GM23338 (cell line): Measurements from ENCODE around the gene OCIAD2. TPM values are rescaled to one million over a fixed set of nuclear protein-coding genes. Genes with fewer than 3 reads are reported as not detected.
"Not testable (repeated sequence)": the region's sequence is repeated elsewhere in the genome, so short reads cannot be mapped to it uniquely, and the experiment has no call there.

Experiments used
- ATAC-seq: fragments of 200-7000 bp; cut with Tn5 transposase; 3 replicates; pipeline ENCODE4 v1.9.1; 2020
- DNase-seq: peaks from one replicate; pipeline ENCODE4 v3.0.0-alpha.2; 2015; ENCODE audit warnings: low spot score
- H2AFZ ChIP-seq: fragments of 200-600 bp; sonication (generic); 2 replicates; pipeline ENCODE4 v1.8.0; 2016; ENCODE audit warnings: antibody characterized with exemption, mild to moderate bottlenecking, moderate library complexity
- H3F3A ChIP-seq: fragments of 200-600 bp; sonication (generic); replicated peaks from 2 replicates; pipeline ENCODE4 v1.8.0; 2017; ENCODE audit warnings: antibody characterized with exemption, mixed run types, low read depth
- H3K27ac ChIP-seq: fragments of 200-600 bp; sonication (generic); 2 replicates; pipeline ENCODE4 v1.6.1; 2016; ENCODE audit warnings: low read depth
- H3K27me3 ChIP-seq: fragments of 200-600 bp; sonication (generic); 2 replicates; pipeline ENCODE4 v1.8.0; 2016; ENCODE audit warnings: mild to moderate bottlenecking, mixed run types, moderate library complexity; ENCODE audit not compliant: insufficient read depth
- H3K36me3 ChIP-seq: fragments of 200-600 bp; sonication (generic); 2 replicates; pipeline ENCODE4 v1.8.0; 2016; ENCODE audit warnings: mild to moderate bottlenecking; ENCODE audit not compliant: insufficient read depth
- H3K4me1 ChIP-seq: fragments of 200-600 bp; sonication (generic); 2 replicates; pipeline ENCODE4 v1.8.0; 2016; ENCODE audit warnings: mild to moderate bottlenecking, moderate library complexity; ENCODE audit not compliant: insufficient read depth
- H3K4me2 ChIP-seq: fragments of 200-600 bp; sonication (generic); 2 replicates; pipeline ENCODE4 v1.7.1; 2017; ENCODE audit warnings: mixed run types
- H3K4me3 ChIP-seq: fragments of 200-600 bp; sonication (generic); 2 replicates; pipeline ENCODE4 v1.6.1; 2016; ENCODE audit warnings: mixed run types
- H3K79me2 ChIP-seq: fragments of 200-600 bp; sonication (generic); replicated peaks from 2 replicates; pipeline ENCODE4 v1.8.0; 2017; ENCODE audit warnings: mild to moderate bottlenecking; ENCODE audit not compliant: insufficient read depth
- H3K9me2 ChIP-seq: fragments of 200-600 bp; sonication (generic); 2 replicates; pipeline ENCODE4 v1.8.0; 2017; ENCODE audit not compliant: insufficient read depth
- H4K20me1 ChIP-seq: fragments of 200-600 bp; sonication (generic); replicated peaks from 2 replicates; pipeline ENCODE4 v1.8.0; 2017; ENCODE audit warnings: mild to moderate bottlenecking; ENCODE audit not compliant: insufficient read depth
- H3K27ac Mint-ChIP-seq: 2 replicates; pipeline ENCODE4 v1.8.0; 2020; ENCODE audit warnings: inconsistent platforms, mild to moderate bottlenecking, moderate library complexity, mixed read lengths
- H3K27me3 Mint-ChIP-seq: 3 replicates; pipeline ENCODE4 v1.8.0; 2022; ENCODE audit warnings: low read depth, mild to moderate bottlenecking, moderate library complexity, mixed read lengths, inconsistent platforms; ENCODE audit not compliant: insufficient read depth, poor library complexity
- H3K36me3 Mint-ChIP-seq: 3 replicates; pipeline ENCODE4 v1.8.0; 2021; ENCODE audit warnings: low read depth, mild to moderate bottlenecking, inconsistent platforms, moderate library complexity, mixed read lengths
- H3K4me1 Mint-ChIP-seq: 3 replicates; pipeline ENCODE4 v1.8.0; 2020; ENCODE audit warnings: mild to moderate bottlenecking, inconsistent platforms, mixed read lengths
- H3K4me3 Mint-ChIP-seq: 3 replicates; pipeline ENCODE4 v1.8.0; 2021; ENCODE audit warnings: moderate library complexity, mild to moderate bottlenecking, inconsistent platforms, mixed read lengths
- H3K9me3 Mint-ChIP-seq: 3 replicates; pipeline ENCODE4 v1.8.0; 2020; ENCODE audit warnings: moderate library complexity, mild to moderate bottlenecking, inconsistent platforms, mixed read lengths
- JUNB ChIP-seq: IDR thresholded peaks from one replicate; pipeline ENCODE4 v1.6.1; 2016; ENCODE audit warnings: antibody characterized with exemption; ENCODE audit not compliant: unreplicated experiment
- NANOG ChIP-seq: IDR thresholded peaks from 2 replicates; pipeline ENCODE4 v1.6.1; 2016; ENCODE audit warnings: antibody characterized with exemption, borderline replicate concordance
- POLR2AphosphoS5 ChIP-seq: IDR thresholded peaks from 2 replicates; pipeline ENCODE4 v1.6.1; 2016; ENCODE audit warnings: antibody characterized with exemption, low read depth
- STAT1 ChIP-seq: IDR thresholded peaks from one replicate; pipeline ENCODE4 v1.6.1; 2016; ENCODE audit warnings: antibody characterized with exemption; ENCODE audit not compliant: unreplicated experiment
- ZNF114 ChIP-seq: fragments of 250-450 bp; sonication (Bioruptor Pico); IDR thresholded peaks from 2 replicates; pipeline ENCODE4 v1.5.0; 2020; ENCODE audit warnings: mild to moderate bottlenecking, moderate library complexity
- polyA plus RNA-seq: library from polyadenylated mRNA; unstranded; fragments of >200 nt; fragmentation: Nextera tagmentation; extraction: Ambion mirVana; gene quantifications from 2 replicates; pipeline ENCODE4 v1.2.1, GENCODE V29; 2016
- total RNA-seq: library from RNA; depleted of rRNA; stranded (reverse); fragments of >200 nt; shearing (Covaris generic); gene quantifications from 2 replicates; pipeline ENCODE4 v1.2.3, GENCODE V29; 2014
- TF ChIP-seq, protein P1 (sequence below), 2 experiments: fragments of 200-600 bp in 1 of 2; sonication (generic) in 1 of 2; conservative IDR thresholded peaks; 2 replicates each; pipeline versions ENCODE4 v1.5.1 to v1.6.1; 2016 to 2017; ENCODE audit warnings: antibody characterized with exemption in 2 of 2, low read depth in 2 of 2, mild to moderate bottlenecking in 2 of 2, moderate library complexity in 1 of 2
- TF ChIP-seq, protein P2 (sequence below): IDR thresholded peaks from 2 replicates; pipeline ENCODE4 v1.6.1; 2016; ENCODE audit warnings: antibody characterized with exemption

The OCIAD2 gene
- total and polyA plus RNA-seq, 2 experiments from 2014 or later: 36.8 to 317 TPM

DNA sequence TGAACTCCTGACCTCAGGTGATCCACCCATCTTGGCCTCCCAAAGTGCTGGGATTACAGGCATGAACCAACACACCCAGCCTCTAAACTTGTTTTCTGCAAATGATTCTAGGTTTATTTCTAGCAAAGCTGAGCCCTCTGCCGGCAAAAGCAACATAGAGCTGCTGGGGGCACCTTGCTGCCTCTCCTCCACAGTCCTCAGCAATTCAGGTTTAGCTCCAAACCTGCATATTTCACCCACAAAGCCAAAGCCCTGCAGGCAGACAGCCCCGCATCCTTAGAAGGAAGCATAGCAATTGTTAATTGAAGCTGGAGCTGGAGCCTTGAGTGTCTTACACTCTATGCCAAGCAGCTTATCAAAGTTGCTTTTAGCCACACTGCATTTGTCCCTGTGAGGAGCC, 24.9 kb upstream of the OCIAD2 start:
- DNase-seq (no peak), ATAC-seq (no peak)
- H3K4me2 ChIP-seq: no peak overlapping the region
- peaks cover 3% of the 10 kb centered on the region for H3K27me3 Mint-ChIP-seq
- no peaks in the 10 kb centered on the region for H3K79me2 ChIP-seq
- H3K4me1 ChIP-seq: no peaks in the 10 kb centered on the region
- no peaks in the 10 kb centered on the region for H3K9me2 ChIP-seq
- no peaks in the 10 kb centered on the region for H4K20me1 ChIP-seq
- H3K36me3 Mint-ChIP-seq: no peaks in the 10 kb centered on the region
- no peaks in the 10 kb centered on the region for H3K27me3 ChIP-seq
- no peak for TF ChIP-seq JUNB
- TF ChIP-seq, protein P1, sequence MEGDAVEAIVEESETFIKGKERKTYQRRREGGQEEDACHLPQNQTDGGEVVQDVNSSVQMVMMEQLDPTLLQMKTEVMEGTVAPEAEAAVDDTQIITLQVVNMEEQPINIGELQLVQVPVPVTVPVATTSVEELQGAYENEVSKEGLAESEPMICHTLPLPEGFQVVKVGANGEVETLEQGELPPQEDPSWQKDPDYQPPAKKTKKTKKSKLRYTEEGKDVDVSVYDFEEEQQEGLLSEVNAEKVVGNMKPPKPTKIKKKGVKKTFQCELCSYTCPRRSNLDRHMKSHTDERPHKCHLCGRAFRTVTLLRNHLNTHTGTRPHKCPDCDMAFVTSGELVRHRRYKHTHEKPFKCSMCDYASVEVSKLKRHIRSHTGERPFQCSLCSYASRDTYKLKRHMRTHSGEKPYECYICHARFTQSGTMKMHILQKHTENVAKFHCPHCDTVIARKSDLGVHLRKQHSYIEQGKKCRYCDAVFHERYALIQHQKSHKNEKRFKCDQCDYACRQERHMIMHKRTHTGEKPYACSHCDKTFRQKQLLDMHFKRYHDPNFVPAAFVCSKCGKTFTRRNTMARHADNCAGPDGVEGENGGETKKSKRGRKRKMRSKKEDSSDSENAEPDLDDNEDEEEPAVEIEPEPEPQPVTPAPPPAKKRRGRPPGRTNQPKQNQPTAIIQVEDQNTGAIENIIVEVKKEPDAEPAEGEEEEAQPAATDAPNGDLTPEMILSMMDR (conservative IDR thresholded peaks at IDR 0.05; ENCODE audit: low read depth in 2 of 2): peak in 1 of 2 experiments; percentile 16; a peak in 1 of 4 replicates
- TF ChIP-seq, protein P2, sequence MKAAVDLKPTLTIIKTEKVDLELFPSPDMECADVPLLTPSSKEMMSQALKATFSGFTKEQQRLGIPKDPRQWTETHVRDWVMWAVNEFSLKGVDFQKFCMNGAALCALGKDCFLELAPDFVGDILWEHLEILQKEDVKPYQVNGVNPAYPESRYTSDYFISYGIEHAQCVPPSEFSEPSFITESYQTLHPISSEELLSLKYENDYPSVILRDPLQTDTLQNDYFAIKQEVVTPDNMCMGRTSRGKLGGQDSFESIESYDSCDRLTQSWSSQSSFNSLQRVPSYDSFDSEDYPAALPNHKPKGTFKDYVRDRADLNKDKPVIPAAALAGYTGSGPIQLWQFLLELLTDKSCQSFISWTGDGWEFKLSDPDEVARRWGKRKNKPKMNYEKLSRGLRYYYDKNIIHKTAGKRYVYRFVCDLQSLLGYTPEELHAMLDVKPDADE: no peak
- H3K27ac ChIP-seq: no peak overlapping the region
- no peaks in the 10 kb centered on the region for H3F3A ChIP-seq
- no peak overlapping the region for H3K27ac Mint-ChIP-seq
- H2AFZ ChIP-seq: peak overlapping the region; percentile 1; the same call in 1 of the 2 replicates
- no peak overlapping the region for H3K4me3 ChIP-seq
- no peaks in the 10 kb centered on the region for H3K36me3 ChIP-seq
- H3K4me3 Mint-ChIP-seq: no peak overlapping the region
- H3K9me3 Mint-ChIP-seq: no peaks in the 10 kb centered on the region; the same call in 1 of the 3 replicates
- H3K4me1 Mint-ChIP-seq: no peaks in the 10 kb centered on the region

DNA sequence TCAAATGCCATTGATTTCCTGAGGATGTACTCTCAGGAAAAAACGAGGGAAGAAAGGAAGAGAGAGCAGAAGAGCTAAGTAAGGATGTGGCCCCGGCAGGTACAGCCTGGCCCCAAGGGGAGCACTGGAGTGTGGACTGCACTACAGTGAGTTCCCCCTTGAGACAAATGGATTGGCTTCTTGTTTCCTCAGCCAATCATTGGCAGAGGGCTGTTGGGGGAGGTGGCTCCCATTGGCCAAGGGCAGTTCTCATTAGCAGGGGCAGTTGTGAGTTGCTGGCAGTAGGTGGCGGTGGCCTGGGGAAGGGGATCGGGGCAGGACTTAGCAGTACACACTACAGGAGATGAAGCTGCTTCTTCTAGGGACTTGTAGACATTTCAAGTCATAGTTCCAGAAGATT, 24.1 kb upstream of the OCIAD2 start:
- Histone ChIP-seq H3K9me2 (no peaks in the 10 kb centered on the region), H3K36me3 (no peaks in the 10 kb centered on the region), H3K4me3 (no peak overlapping the region), H4K20me1 (no peaks in the 10 kb centered on the region), H2AFZ (no peak overlapping the region; the same call in 1 of the 2 replicates), H3K27ac (no peak overlapping the region), H3K4me2 (no peak overlapping the region), H3K4me1 (no peaks in the 10 kb centered on the region), H3K27me3 (no peaks in the 10 kb centered on the region), H3F3A (no peaks in the 10 kb centered on the region), H3K79me2 (no peaks in the 10 kb centered on the region)
- Mint-ChIP-seq H3K4me1 (no peaks in the 10 kb centered on the region), H3K27me3 (peaks cover 3% of the 10 kb centered on the region), H3K36me3 (no peaks in the 10 kb centered on the region), H3K4me3 (no peak overlapping the region), H3K27ac (no peak overlapping the region), H3K9me3 (no peaks in the 10 kb centered on the region; the same call in 1 of the 3 replicates)
- DNase-seq: peak; percentile 51
- no peak for TF ChIP-seq STAT1
- TF ChIP-seq, protein P1 (conservative IDR thresholded peaks at IDR 0.05; ENCODE audit: low read depth in 2 of 2): peak; percentile 35 to 40
- ATAC-seq: peak; percentile 56; the same call in 2 of the 3 replicates

DNA sequence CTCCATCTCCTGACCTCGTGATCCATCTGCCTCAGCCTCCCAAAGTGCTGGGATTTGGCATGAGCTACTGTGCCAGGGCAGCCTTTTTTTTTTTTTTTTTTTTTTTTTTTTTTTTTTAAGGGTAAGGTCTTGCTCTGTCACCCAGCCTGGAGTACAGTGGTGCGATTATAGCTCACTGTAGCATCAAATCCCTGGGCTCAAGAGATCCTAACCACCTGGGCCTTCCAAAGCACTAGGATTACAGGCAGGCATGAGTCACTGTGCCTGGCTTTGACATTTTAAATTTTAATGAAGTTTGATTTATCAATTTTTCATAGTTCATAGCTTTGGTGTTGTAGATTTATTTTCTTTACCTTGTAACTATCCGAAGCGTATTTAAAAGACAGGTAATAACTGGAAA, 17.8 kb upstream of the OCIAD2 start:
- Histone ChIP-seq H3K27ac (no peak overlapping the region), H3K36me3 (no peaks in the 10 kb centered on the region; the same call in 1 of the 2 replicates), H3K4me1 (no peaks in the 10 kb centered on the region), H3K79me2 (no peaks in the 10 kb centered on the region), H3K4me3 (no peak overlapping the region), H3K9me2 (no peaks in the 10 kb centered on the region), H2AFZ (no peak overlapping the region), H4K20me1 (no peaks in the 10 kb centered on the region), H3K27me3 (no peaks in the 10 kb centered on the region), H3K4me2 (no peak overlapping the region), H3F3A (no peaks in the 10 kb centered on the region)
- Mint-ChIP-seq H3K27ac (no peak overlapping the region), H3K4me3 (no peak overlapping the region), H3K36me3 (no peaks in the 10 kb centered on the region; the same call in 1 of the 3 replicates), H3K9me3 (peaks cover 29% of the 10 kb centered on the region), H3K4me1 (no peaks in the 10 kb centered on the region), H3K27me3 (no peaks in the 10 kb centered on the region)
- TF ChIP-seq POLR2AphosphoS5 (no peak), STAT1 (no peak), ZNF114 (CRISPR knock-in tag) (no peak), NANOG (no peak)
- no peak for DNase-seq
- ATAC-seq: no peak

DNA sequence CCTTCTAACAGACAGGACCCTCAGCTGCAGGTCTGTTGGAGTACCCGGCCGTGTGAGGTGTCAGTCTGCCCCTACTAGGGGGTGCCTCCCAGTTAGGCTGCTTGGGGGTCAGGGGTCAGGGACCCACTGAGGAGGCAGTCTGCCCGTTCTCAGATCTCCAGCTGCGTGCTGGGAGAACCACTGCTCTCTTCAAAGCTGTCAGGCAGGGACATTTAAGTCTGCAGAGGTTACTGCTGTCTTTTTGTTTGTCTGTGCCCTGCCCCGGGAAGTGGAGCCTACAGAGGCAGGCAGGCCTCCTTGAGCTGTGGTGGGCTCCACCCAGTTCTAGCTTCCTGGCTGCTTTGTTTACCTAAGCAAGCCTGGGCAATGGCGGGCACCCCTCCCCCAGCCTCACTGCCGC, 16.5 kb upstream of the OCIAD2 start:
- not testable (repeated sequence) for H4K20me1 ChIP-seq, H3K27me3 ChIP-seq, H3K4me3 Mint-ChIP-seq, H3K27ac ChIP-seq, H3K36me3 Mint-ChIP-seq, H3F3A ChIP-seq, H3K27me3 Mint-ChIP-seq, H3K79me2 ChIP-seq, H3K9me2 ChIP-seq, H3K4me3 ChIP-seq, DNase-seq, H3K27ac Mint-ChIP-seq, H3K4me2 ChIP-seq, H3K4me1 Mint-ChIP-seq, H3K36me3 ChIP-seq, H2AFZ ChIP-seq, H3K4me1 ChIP-seq, ATAC-seq
- H3K9me3 Mint-ChIP-seq: peaks cover 29% of the 10 kb centered on the region
